AG04449 (cell line): ENCODE results near the gene HIPK1.

Experiments
- CTCF ChIA-PET: fragments of 350-600 bp; formaldehyde crosslinking; extraction: SDS; loops from one replicate; lab custom pipeline; 2021; ENCODE audit warnings: antibody characterized with exemption; lab: Yijun Ruan, JAX
- POLR2A ChIA-PET: fragments of 400-600, 350-600 bp; formaldehyde crosslinking; extraction: SDS; loops from one replicate; lab custom pipeline; 2020; ENCODE audit warnings: antibody characterized with exemption, inconsistent platforms; lab: Yijun Ruan, JAX
- DNase-seq: peaks from one replicate; pipeline ENCODE4 v3.0.0-alpha.2; 2010; ENCODE audit warnings: low read depth, low spot score
- H3K4me3 ChIP-seq: 2 replicates; pipeline ENCODE4 v1.5.1; 2011; ENCODE audit warnings: low read depth, mild to moderate bottlenecking, control low read depth, low read length
- CTCF ChIP-seq: IDR thresholded peaks from one replicate; pipeline ENCODE4 v1.5.1; 2011; ENCODE audit warnings: mild to moderate bottlenecking, moderate library complexity, low read length, control low read depth, inconsistent platforms; ENCODE audit not compliant: insufficient read depth; ENCODE audit errors: missing control alignments

The HIPK1 gene

GRCh38 chr1:113905435-113905861 is 23.7 kb upstream of the HIPK1 start:
- TF ChIP-seq CTCF = no peak
- ChIA-PET CTCF (interaction anchor here (1.5 to 2.3 kb wide), 3 partner anchors 12 to 70 kb away, joined by 6 to 17 read pairs (median 14); partner anchors contain the start of gene HIPK1), POLR2A (interaction anchor here (0.5 to 3.2 kb wide), 4 partner anchors 12 to 94 kb away, joined by 3 to 46 read pairs (median 6); partner anchors contain the start of genes HIPK1 and RSBN1)
- peak overlapping the region; percentile 84 for H3K4me3 ChIP-seq
- DNase-seq = no peak

- POLR2A ChIA-PET = interaction anchor here (0.5 to 1.2 kb wide), 2 partner anchors 17 to 26 kb away, joined by 3 to 4 read pairs; partner anchors contain the start of gene HIPK1
- DNase-seq = peak; percentile 60
- TF ChIP-seq CTCF = no peak
- CTCF ChIA-PET = interaction anchor here (0.6 to 1.7 kb wide), 5 partner anchors 9 to 840 kb away, joined by 3 to 10 read pairs (median 3); no protein-coding TSS in a partner anchor
- H3K4me3 ChIP-seq = no peak overlapping the region
Measured at GRCh38 chr1:113912594-113913311, 16.4 kb upstream of the HIPK1 start.

- ChIA-PET POLR2A (interaction anchor here (0.5 to 1.2 kb wide), 2 partner anchors 16 to 26 kb away, joined by 3 to 4 read pairs; partner anchors contain the start of gene HIPK1), CTCF (interaction anchor here (0.6 to 1.7 kb wide), 5 partner anchors 9 to 841 kb away, joined by 3 to 10 read pairs (median 3); no protein-coding TSS in a partner anchor)
- no peak overlapping the region for H3K4me3 ChIP-seq
- TF ChIP-seq CTCF = no peak
- DNase-seq = no peak
Measured at GRCh38 chr1:113913312-113913668, 15.8 kb upstream of the HIPK1 start.

GRCh38 chr1:113913887-113914664 is 15.0 kb upstream of the HIPK1 start:
- H3K4me3 ChIP-seq = no peak overlapping the region
- ChIA-PET CTCF (interaction anchor here (1.0 to 1.7 kb wide), 3 partner anchors 10 to 78 kb away, joined by 3 to 10 read pairs (median 3); no protein-coding TSS in a partner anchor), POLR2A (no interaction called here)
- DNase-seq = no peak
- no peak for TF ChIP-seq CTCF

GRCh38 chr1:113916974-113917373 is 12.2 kb upstream of the HIPK1 start:
- POLR2A ChIA-PET = interaction anchor here (1.1 kb wide), 2 partner anchors 12 to 158 kb away, joined by 3 to 4 read pairs; partner anchors contain the start of gene DCLRE1B

More at GRCh38 chr1:113916974-113917373, 12.2 kb upstream of the HIPK1 start:
- DNase-seq = no peak
- CTCF ChIA-PET = interaction anchor here (1.4 to 1.7 kb wide), 3 partner anchors 11 to 82 kb away, joined by 4 to 6 read pairs (median 6); partner anchors contain the start of gene HIPK1
- no peak for TF ChIP-seq CTCF
- H3K4me3 ChIP-seq = no peak overlapping the region
